ENCODE measurements around the gene IFIT1B. TPM values are rescaled to one million over a fixed set of nuclear protein-coding genes. Genes with fewer than 3 reads are reported as not detected.
A peak's percentile ranks its signal among the peaks of the same experiment; 100 is the strongest.

IFIT1B gene
- total RNA-seq, 1 donor from 2014 or later = not detected

- Histone ChIP-seq H3K27ac (peak overlapping the region; percentile 2), H3K9me3 (no peaks in the 10 kb centered on the region), H3K27me3 (no peaks in the 10 kb centered on the region), H3K4me3 (no peak overlapping the region), H3K36me3 (no peaks in the 10 kb centered on the region), H3K4me1 (peaks cover 17% of the 10 kb centered on the region)
- TF ChIP-seq, protein P1, sequence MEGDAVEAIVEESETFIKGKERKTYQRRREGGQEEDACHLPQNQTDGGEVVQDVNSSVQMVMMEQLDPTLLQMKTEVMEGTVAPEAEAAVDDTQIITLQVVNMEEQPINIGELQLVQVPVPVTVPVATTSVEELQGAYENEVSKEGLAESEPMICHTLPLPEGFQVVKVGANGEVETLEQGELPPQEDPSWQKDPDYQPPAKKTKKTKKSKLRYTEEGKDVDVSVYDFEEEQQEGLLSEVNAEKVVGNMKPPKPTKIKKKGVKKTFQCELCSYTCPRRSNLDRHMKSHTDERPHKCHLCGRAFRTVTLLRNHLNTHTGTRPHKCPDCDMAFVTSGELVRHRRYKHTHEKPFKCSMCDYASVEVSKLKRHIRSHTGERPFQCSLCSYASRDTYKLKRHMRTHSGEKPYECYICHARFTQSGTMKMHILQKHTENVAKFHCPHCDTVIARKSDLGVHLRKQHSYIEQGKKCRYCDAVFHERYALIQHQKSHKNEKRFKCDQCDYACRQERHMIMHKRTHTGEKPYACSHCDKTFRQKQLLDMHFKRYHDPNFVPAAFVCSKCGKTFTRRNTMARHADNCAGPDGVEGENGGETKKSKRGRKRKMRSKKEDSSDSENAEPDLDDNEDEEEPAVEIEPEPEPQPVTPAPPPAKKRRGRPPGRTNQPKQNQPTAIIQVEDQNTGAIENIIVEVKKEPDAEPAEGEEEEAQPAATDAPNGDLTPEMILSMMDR (IDR thresholded peaks at IDR 0.05) = no peak
- TF ChIP-seq POLR2A (IDR thresholded peaks at IDR 0.05) (no peak), POLR2AphosphoS5 (IDR thresholded peaks at IDR 0.05; ENCODE audit: insufficient read depth in 1 of 2, low read depth in 1 of 2) (no peak)
- intact Hi-C loops (cut with DNase I) = no loop called here
- DNase-seq (ENCODE audit: extremely low spot score in 2 of 2) = no peak
Measured at GRCh38 chr10:89345367-89346000, 32.4 kb upstream of the IFIT1B start.

DNA sequence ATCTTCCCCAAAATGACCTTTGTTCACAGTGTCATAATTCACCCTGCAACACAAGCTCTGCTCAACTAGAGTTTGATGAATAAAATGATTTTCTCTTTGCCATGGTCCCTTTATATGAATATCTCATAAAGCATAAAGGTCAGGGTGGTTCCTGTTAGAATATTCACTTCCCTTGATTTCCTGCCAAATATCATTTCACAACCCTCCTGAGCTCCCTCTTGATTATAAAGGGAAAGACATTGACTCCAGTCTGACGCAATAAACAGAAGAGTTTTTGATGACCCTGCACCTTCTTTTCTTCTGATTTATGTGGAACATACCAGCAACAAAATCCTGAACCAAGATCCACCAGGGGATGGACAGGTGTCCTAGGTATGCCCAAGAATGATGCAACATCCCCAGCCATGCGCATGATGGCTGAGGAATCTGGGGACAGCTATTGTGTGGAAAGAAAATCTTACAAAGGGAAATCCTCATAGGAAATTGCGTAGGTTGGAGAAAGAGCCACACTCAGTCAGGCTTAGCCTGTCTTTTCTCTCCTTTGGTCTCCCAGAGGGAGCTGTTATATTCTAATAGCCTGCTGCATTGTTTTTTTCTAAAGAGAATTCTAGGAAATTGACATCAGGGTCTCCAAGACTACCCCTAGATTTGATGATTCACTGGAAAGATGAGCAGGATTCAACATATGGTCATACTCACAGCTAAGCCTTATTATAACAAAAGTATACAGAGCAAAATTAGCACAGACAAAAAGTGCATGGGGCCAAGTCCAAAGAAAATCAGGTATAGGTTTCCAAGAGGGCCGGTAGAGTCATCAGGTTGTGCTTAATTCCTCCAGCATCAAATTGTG is 31.2 kb upstream of the IFIT1B start:
- Histone ChIP-seq H3K4me3 (no peak overlapping the region), H3K27ac (peak overlapping the region; percentile 2), H3K27me3 (no peaks in the 10 kb centered on the region), H3K9me3 (no peaks in the 10 kb centered on the region), H3K4me1 (peaks cover 28% of the 10 kb centered on the region), H3K36me3 (no peaks in the 10 kb centered on the region)
- intact Hi-C loops (cut with DNase I) = no loop called here
- TF ChIP-seq, protein P1 (IDR thresholded peaks at IDR 0.05) = no peak
- TF ChIP-seq POLR2A (IDR thresholded peaks at IDR 0.05) (no peak), POLR2AphosphoS5 (IDR thresholded peaks at IDR 0.05; ENCODE audit: insufficient read depth in 1 of 2, low read depth in 1 of 2) (peak in 1 of 2 donors; percentile 70)
- no peak for DNase-seq (ENCODE audit: extremely low spot score in 2 of 2)

- TF ChIP-seq POLR2A (IDR thresholded peaks at IDR 0.05) (no peak), POLR2AphosphoS5 (IDR thresholded peaks at IDR 0.05; ENCODE audit: insufficient read depth in 1 of 2, low read depth in 1 of 2) (no peak)
- TF ChIP-seq, protein P1 (IDR thresholded peaks at IDR 0.05) = no peak
- Histone ChIP-seq H3K27ac (peak overlapping the region; percentile 60), H3K4me1 (peaks cover 37% of the 10 kb centered on the region), H3K36me3 (no peaks in the 10 kb centered on the region), H3K27me3 (no peaks in the 10 kb centered on the region), H3K9me3 (no peaks in the 10 kb centered on the region), H3K4me3 (no peak overlapping the region)
- DNase-seq (ENCODE audit: extremely low spot score in 2 of 2) = no peak
- intact Hi-C loops (cut with DNase I) = no loop called here
Measured at GRCh38 chr10:89347701-89348457, 30.0 kb upstream of the IFIT1B start.

GRCh38 chr10:89348481-89348880 is 29.4 kb upstream of the IFIT1B start:
- Histone ChIP-seq H3K9me3 (no peaks in the 10 kb centered on the region), H3K27me3 (no peaks in the 10 kb centered on the region), H3K27ac (peak overlapping the region; percentile 59), H3K4me3 (no peak overlapping the region), H3K4me1 (peaks cover 37% of the 10 kb centered on the region), H3K36me3 (no peaks in the 10 kb centered on the region)
- intact Hi-C loops (cut with DNase I) = no loop called here
- DNase-seq (ENCODE audit: extremely low spot score in 2 of 2) = no peak
- TF ChIP-seq POLR2A (IDR thresholded peaks at IDR 0.05) = no peak
- TF ChIP-seq POLR2AphosphoS5 (IDR thresholded peaks at IDR 0.05; ENCODE audit: insufficient read depth in 1 of 2, low read depth in 1 of 2) = no peak
- TF ChIP-seq, protein P1 (IDR thresholded peaks at IDR 0.05) = no peak

Data from vagina (tissue), 2 donors.